Activated CD4-positive, CD25-positive, alpha-beta regulatory T cell treated with anti-CD3 and anti-CD28 coated beads, Interleukin-2, amount 50 U/mL, for 72 hours (primary cell): Measurements from ENCODE around the gene LMO2.
"Not testable (repeated sequence)": the region's sequence is repeated elsewhere in the genome, so short reads cannot be mapped to it uniquely, and the experiment has no call there.

Source experiments
- DNase-seq: peaks from one replicate; pipeline ENCODE4 v3.0.0; 2021

The LMO2 gene

DNA sequence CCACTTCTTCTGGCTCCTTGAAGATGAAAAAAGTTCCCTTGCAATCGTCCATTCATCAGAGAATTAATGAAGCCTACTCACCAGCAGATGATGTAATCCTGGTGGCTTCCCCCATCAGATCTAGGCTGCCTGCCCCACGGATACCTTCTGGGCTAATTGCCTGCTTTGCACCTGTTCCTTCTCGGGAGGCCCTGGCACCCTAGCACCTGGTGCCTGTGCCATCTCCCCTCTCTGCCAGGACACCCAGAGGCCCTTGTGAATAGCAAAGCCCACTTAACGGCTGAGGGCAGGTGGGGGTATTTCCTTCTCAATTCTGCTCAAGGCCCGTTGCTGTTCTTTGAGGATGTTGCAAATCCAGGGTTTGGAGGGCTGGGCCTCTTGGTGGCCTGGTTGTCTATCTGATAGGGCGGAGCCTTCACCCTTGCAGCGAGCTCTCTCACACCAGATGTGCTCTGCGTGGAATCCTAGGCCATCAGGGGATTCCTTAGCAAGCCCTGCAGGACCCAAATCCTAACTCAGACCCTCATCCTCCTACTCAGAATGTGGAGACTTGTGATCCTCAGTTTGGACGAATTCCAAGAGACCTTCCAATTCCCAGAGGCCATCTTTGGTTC, at the start of gene LMO2:
Gene LMO2 (minus strand): TSS at position 363 of the 614 bp plus-strand sequence. CDS start 22,360 bp downstream, outside the sequence.
- no peak for DNase-seq

- no peak for DNase-seq
Observed at GRCh38 chr11:33940538-33940815, 48.6 kb upstream of the LMO2 start.

GRCh38 chr11:33936725-33937604, 45.1 kb upstream of the LMO2 start:
- DNase-seq, result no peak

DNA sequence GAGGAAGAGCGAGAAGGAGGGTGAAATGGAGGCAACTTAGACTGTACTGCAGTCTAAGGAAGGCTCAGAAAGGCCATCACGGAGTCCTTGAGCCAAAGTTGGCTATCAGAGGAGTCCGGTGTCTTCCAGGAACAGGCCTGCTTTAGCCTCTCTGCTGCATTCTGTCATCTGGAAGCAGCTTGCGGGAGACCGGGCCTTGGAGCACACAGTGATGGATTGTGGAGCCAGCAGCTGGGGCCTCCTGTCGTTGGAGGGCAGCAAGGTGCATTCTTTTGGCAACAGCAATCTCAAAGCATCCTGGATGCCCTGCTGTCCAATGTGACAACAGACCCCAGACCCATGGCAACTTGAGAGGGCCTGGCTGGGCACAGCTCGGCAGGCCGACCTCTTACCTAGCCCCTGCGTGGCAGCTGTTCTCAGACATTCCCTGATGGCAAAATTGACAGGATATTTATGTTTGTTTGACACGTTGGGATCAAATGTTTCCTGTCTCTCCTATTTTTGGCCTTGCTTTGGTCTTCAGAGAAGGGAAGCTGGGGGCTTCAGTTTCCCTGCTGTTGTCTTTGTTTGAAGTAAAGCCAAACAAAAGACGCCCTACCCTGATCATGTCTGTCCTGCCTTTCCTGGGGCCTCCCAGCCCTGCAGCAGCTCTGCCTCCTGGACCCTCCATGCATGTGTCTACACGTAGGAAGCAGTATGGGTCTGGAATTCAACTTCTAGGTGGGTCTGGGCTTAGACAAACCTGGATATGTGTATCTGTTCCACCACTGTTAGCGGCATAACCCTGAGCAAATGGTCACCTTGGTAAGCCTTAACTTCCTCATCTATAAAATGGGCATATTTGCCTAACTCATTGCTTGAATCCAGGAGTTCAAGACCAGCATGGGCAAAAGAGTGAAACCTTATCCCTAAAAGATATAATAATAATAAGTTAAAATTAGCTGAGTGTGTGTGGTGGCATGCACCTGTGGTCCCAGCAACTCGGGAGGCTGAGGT, 43.9 kb upstream of the LMO2 start:
- DNase-seq, result no peak

- DNase-seq, result no peak
Observed at GRCh38 chr11:33935005-33935404, 43.1 kb upstream of the LMO2 start.

- DNase-seq, result no peak
Observed at GRCh38 chr11:33934450-33934849, 42.6 kb upstream of the LMO2 start.

GRCh38 chr11:33933602-33934001, 41.7 kb upstream of the LMO2 start:
- DNase-seq, result no peak

GRCh38 chr11:33932721-33933120, 40.8 kb upstream of the LMO2 start:
- no peak for DNase-seq

- not testable (repeated sequence) for DNase-seq
Observed at GRCh38 chr11:33931739-33932366, 40.0 kb upstream of the LMO2 start.

DNA sequence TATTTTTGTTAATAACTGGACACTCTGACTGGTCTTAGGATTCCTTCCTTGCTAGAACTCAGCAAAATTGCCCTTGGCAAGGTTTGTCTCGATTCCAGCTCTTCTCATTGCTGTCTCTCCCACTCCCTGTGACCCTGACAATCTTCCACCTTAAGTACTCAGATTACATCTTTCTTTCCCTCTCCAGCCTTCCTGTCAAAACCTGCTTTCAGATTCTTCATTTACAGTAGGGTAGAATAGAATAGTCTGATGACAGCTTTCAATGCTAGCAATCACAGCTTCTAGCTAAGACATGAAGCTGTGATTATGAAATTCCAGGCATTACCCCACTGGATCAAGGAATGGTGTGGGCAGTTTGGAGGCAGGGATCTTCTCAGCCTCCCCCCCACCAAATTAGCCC, 39.2 kb upstream of the LMO2 start:
- DNase-seq, result no peak

DNA sequence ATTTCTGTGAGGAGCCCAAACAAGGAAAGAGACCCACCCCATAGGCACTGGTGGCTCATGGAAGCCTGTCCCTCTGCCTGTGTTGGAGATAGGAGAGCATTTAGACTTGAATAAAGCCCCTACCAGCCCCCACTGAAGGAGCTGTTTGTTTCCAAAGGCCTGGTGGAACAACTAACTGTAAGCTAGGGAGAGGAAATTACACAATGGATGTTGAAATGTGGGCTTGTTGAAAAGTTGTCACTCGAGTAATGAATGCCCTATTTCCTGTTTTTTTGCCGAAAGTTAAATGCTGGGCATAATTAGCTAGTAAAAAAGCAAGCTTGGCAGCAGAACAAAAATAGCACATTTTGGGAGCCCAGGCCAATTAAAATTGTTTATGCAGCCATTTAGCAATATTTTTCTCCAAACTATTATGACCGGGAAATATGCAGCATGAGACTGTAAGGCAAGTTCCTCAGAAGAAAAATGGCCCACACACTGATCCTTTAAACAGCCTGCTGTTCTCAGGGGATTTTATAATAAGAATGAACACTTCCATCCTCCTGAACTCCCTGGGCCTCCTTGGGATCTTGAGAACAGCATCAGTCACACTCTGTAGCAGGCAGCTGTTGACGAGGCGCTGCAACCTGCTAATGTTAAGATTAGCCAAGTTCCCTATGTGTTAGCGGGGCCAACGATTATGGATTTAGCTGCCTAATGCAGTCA, 38.6 kb upstream of the LMO2 start:
- DNase-seq, result no peak

GRCh38 chr11:33928564-33928963, 36.7 kb upstream of the LMO2 start:
- DNase-seq, result no peak

DNA sequence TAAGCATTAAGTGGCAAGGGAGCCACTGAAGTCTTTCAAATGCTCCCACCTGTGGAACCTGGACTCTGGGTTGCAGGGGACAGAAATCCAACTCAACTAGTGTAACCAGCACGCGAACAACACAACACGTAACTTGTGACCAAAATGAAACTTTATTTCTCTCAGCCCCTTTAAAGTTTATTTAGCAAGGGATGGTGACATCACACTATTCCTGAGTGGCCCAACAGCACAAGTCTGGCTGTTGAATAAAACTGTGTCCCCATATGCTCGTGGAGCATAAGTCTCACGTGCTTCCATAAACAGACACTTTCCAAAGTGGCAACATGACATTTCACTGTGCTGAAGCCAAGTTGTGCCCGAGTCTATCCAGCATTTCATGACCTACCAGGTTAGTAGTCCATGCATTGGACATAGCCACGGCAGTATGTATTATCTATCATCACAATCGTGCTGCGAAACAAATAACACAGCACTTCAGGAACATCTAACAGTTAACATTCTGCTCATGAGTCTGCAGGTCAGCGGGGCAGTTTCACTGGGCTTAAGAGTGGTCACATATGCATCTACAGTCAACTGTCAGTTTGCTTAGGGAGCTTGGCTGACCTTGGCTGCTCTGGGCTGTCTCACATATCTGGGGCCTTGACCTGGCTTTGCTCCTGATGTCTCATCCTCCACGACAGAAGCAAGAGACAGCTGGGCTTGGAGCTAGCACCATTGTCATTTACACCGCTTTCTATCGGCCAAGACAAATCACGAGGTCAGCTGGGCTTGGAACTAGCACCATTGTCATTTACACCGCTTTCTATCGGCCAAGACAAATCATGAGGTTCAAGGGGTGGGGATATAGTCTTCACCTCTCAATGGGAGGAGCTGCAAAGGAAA, 35.0 kb upstream of the LMO2 start:
- DNase-seq, result no peak

DNA sequence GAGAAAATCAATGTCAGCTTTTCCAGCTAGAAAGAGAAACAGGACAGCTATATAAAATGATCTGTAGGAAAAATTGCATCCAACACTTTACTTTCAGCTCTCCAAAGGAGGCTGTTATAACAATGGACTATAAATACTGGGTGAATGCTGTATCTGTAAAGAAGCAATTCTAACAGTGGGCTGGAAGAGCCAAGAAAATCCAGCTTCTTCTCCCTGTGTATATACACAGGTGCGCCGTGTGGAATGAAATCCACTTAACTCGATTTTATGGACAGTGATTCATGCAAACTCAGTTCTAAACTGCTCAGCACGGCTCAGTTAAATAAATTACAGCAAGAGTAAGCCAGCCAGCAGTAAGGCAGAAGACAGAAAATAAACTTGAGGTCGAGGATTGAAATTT, 32.5 kb upstream of the LMO2 start:
- DNase-seq, result no peak

DNA sequence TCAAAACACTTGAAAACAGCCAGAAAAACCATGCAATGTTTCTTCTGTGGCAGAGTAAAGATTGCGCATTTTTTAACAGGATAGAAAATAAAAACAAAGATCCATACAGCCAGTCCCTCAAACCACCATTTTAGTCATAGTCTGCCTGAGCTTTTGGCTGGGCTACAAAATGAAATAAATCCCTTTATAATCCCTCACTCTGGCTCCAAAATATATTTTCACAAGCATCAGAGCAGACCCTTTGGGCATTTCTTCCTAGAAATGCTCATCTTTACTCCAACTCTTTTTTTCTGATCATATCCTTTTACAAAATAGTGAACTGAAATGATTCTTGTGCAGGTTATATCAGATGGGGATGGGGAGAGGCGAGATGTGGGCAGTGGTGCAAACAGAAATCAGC, 31.8 kb upstream of the LMO2 start:
- no peak for DNase-seq

DNA sequence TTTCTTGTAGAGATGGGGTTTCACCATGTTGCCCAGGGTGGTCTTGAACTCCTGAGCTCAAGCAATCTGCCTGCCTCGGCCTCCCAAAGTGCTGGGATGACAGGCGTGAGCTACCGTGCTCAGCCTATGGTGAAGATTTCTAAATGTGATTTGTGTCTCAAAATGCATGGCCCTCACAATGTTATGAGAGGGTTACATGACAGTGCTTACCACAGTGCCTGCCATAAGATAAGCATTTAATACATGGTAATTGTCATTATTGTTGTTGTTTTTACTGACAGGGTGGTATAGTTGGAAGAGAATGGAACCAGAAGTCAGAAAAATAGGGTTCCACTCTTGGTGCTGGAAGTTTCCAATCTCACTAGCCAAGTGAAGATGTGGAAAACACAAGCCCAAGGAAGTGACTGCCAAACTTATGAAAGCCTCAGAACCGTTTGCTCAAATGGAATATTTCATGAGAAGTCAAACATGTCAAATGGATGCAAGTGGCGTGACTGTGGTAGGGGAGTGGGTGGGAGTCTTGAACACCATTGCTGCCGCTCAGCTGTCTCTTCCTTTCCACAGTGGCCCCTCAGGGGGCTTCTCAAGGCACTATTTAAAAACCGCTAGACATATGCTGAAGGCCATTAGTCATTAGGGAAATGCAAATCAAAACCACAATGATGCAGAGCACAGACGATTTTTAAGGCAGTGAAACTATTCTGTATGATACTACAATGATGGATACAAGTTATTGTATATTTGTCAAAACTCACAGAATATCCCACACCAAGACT, 29.1 kb upstream of the LMO2 start:
- no peak for DNase-seq

DNA sequence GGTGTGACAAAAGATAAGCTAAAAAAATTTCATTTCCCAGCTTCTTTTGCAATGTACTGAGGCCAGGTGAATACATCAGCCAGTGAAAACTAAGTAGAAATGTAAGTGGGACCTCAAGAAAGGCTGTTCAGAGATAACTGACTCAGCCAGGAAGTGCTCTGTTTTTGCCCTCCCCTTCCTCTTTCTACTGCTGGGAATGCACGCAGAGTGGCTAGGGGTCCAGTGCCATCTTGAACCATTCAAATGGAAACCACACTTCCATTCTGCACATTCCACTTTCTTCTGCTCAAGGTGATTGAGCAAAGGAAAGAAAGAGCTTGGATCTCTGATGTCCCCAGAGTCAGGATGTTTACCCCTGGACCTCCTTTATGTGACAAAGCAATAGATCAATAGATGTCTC, 27.8 kb upstream of the LMO2 start:
- DNase-seq, result no peak

- DNase-seq, result not testable (repeated sequence)
Observed at GRCh38 chr11:33917402-33917801, 25.5 kb upstream of the LMO2 start.

DNA sequence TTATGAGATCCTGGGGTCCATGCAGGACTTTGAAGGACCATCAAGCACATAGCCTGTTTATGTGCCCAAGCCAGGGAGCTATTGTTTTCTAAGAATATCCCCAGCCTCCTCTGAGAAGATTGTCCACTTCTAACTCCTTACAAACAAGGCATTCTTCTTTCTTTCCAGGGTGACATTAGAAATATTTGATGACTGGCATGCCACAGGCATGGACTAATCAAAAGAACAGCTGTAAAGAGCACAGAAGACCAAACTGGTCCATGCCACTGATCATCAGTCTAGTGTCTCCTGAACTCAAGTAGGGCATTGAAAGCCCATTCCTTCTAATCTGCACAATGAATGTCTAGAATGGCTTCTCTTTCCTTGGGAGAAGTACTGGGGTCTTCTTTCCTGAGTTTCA, 24.9 kb upstream of the LMO2 start:
- no peak for DNase-seq

- DNase-seq, result no peak
Observed at GRCh38 chr11:33915526-33915925, 23.6 kb upstream of the LMO2 start.
